Activated naive CD8-positive, alpha-beta T cell treated with anti-CD3 and anti-CD28 coated beads, Interleukin-2, amount 50 U/mL, for 16 hours (primary cell): ENCODE results near the gene ITPR2.
"Not testable (repeated sequence)": the region's sequence is repeated elsewhere in the genome, so short reads cannot be mapped to it uniquely, and the experiment has no call there.

Source experiments
- DNase-seq: peaks from one replicate; pipeline ENCODE4 v3.0.0-alpha.2; 2020; ENCODE audit warnings: low read depth, low spot score

ITPR2 gene

GRCh38 chr12:26629864-26630263 lies 203.1 kb downstream of the ITPR2 start:
- DNase-seq = no peak

- no peak for DNase-seq
These were observed 204.8 kb downstream of the ITPR2 start for GRCh38 chr12:26628234-26628633.

GRCh38 chr12:26627335-26627734 lies 205.7 kb downstream of the ITPR2 start:
- no peak for DNase-seq

- no peak for DNase-seq
These were observed 209.9 kb downstream of the ITPR2 start for GRCh38 chr12:26623136-26623535.

GRCh38 chr12:26622601-26623000 lies 210.4 kb downstream of the ITPR2 start:
- no peak for DNase-seq

- DNase-seq = no peak
These were observed 211.1 kb downstream of the ITPR2 start for GRCh38 chr12:26621932-26622331.

- no peak for DNase-seq
These were observed 212.1 kb downstream of the ITPR2 start for GRCh38 chr12:26620907-26621306.

GRCh38 chr12:26617513-26617912 lies 215.5 kb downstream of the ITPR2 start:
- DNase-seq = no peak

- DNase-seq = no peak
These were observed 218.9 kb downstream of the ITPR2 start for GRCh38 chr12:26614011-26614616.

GRCh38 chr12:26612203-26612602 lies 220.8 kb downstream of the ITPR2 start:
- DNase-seq = no peak

- DNase-seq = no peak
These were observed 221.4 kb downstream of the ITPR2 start for GRCh38 chr12:26611598-26611997.

- no peak for DNase-seq
These were observed 222.2 kb downstream of the ITPR2 start for GRCh38 chr12:26610774-26611173.

GRCh38 chr12:26609986-26610385 lies 223.0 kb downstream of the ITPR2 start:
- DNase-seq = no peak

- no peak for DNase-seq
These were observed 224.3 kb downstream of the ITPR2 start for GRCh38 chr12:26608706-26609105.

GRCh38 chr12:26608273-26608672 lies 224.7 kb downstream of the ITPR2 start:
- DNase-seq = no peak

GRCh38 chr12:26606911-26607310 lies 226.1 kb downstream of the ITPR2 start:
- no peak for DNase-seq

GRCh38 chr12:26604813-26605212 lies 228.2 kb downstream of the ITPR2 start:
- DNase-seq = not testable (repeated sequence)

GRCh38 chr12:26599096-26599695 lies 233.8 kb downstream of the ITPR2 start:
- DNase-seq = no peak

GRCh38 chr12:26595806-26596205 lies 237.2 kb downstream of the ITPR2 start:
- no peak for DNase-seq

- no peak for DNase-seq
These were observed 252.4 kb downstream of the ITPR2 start for GRCh38 chr12:26580619-26581018.

- DNase-seq = no peak
These were observed 256.7 kb downstream of the ITPR2 start for GRCh38 chr12:26576266-26576665.

- DNase-seq = no peak
These were observed 259.6 kb downstream of the ITPR2 start for GRCh38 chr12:26573225-26573909.

GRCh38 chr12:26572137-26572536 lies 260.9 kb downstream of the ITPR2 start:
- no peak for DNase-seq
